GM12874 (cell line): Measurements from ENCODE around the gene VCL.

ENCODE experiments used
- CTCF ChIP-seq: IDR thresholded peaks from 2 replicates; pipeline ENCODE4 v1.5.1; 2011; ENCODE audit warnings: low read depth, mild to moderate bottlenecking, control low read depth, low read length, moderate library complexity; ENCODE audit not compliant: insufficient read depth

Gene VCL

GRCh38 chr10:74084955-74085354 is 87.0 kb downstream of the VCL start:
- TF ChIP-seq CTCF: no peak

DNA sequence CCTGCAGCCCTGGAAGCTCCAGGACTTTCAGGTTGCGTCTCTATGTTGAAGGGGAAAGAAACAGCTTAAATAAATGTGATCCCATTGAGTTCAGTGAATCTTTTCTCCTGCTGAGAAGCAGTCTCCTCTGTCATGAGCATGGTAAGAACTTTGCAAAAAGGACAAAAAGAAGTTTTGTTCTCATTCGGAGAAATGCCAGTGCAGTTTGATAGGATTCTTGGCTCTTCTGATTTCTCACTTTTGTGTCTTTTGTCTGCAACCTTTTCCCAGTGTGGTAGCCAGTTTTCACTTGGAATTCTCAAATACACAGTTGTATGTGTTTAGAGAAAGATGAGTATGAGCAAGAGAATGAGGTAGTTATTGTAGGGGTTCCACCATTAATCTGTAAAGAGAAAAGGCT is 88.4 kb downstream of the VCL start:
- TF ChIP-seq CTCF: no peak

- no peak for TF ChIP-seq CTCF
Measured at GRCh38 chr10:74088722-74089121, 90.8 kb downstream of the VCL start.

GRCh38 chr10:74092372-74092771 is 94.5 kb downstream of the VCL start:
- no peak for TF ChIP-seq CTCF

DNA sequence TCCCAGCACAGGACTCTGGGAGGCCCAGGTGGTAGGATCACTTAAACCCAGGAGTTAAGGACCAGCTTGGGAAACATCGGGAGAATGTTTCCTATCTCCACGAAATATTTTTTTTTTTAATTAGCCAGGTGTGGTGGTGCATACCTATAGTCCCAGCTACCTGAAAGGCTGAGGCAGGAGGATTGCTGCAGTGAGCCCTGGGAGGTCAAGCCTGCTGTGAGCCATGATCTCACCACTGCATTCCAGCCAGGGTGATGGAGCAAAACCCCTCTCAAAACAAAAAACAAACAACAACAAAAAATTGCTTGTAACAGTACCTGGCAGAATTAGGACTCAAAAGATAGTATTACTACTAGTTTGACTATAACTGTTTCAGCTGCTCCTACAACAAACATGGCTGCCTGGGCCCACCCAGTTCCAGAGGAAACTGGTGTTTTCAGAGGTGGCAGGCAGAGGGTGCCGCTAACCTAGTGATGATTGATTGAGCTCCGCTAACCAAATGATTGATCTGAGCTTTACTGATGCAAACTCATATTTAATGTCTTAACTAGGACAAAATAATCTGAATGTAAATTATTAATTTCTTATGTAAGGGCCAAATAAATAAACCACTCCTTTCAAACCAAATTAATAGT is 95.7 kb downstream of the VCL start:
- no peak for TF ChIP-seq CTCF

GRCh38 chr10:74094231-74094630 is 96.3 kb downstream of the VCL start:
- no peak for TF ChIP-seq CTCF

DNA sequence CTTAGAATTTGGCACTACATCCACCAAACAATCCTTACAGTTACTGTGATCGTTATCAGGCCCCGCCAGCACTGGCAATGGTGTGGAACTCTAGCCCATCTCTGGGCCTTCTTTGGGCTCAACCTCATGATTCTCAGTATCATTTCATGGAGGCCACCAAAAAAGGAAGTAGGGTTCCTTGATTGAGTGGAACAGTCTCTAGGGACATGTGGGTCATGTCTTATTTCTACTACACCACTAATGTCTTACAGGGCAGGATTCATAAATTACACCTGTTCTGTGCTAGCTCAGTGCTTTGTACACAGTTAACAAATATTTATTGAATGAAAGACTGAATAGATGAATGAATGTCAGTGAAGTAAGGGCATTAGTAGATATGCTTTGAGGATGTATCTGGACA is 98.9 kb downstream of the VCL start:
- no peak for TF ChIP-seq CTCF
